ENCODE measurements around the gene GLI3.

GRCh38 chr7:42126475-42127231 lies 110.4 kb downstream of the GLI3 start:
- TF ChIP-seq SMC3 (IDR thresholded peaks at IDR 0.05; ENCODE audit: low read depth, low read length) (no peak), MXI1 (IDR thresholded peaks at IDR 0.05; ENCODE audit: low read depth, low read length) (no peak), CTCF (IDR thresholded peaks at IDR 0.05) (no peak), SIN3A (IDR thresholded peaks at IDR 0.05; ENCODE audit: borderline replicate concordance, low read depth, low read length) (no peak), YY1 (IDR thresholded peaks at IDR 0.05; ENCODE audit: low read depth) (no peak)

Measured in SK-N-SH (cell line).